Measurements from ENCODE around the gene PLEKHA5.

DNA sequence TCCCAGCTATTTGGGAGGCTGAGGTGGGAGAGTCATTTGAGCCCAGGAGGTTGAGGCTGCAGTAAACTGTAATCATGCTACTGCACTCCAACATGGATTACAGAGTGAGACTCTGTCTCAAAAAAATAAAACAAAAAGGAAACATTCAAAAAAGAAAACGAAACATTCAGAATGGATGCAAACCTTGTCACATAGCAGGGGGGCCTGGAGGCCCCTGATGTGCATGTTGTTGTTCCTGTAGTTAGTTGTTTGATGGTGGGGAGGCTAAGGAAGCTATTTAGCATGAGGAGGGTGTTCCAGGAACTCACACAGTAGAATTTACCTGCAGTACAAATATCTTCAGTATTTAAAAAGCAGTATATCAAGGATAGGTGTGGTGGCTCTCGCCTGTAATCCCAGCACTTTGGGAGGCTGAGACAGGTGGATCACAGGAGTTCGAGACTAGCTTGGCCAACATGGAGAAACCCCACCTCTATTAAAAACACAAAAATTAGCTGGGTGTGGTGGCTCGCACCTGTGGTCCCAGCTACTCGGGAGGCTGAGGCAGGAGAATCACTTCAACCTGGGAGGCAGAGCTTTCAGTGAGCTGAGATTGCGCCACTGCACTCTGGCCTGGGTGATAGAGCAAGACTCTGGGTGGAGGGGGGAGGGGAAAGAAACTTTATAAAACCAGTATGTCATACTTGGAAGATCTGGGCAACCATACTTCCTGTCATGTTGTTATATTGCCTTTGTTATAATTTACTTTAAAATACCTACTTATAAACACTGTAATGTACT, 292.2 kb downstream of the PLEKHA5 start:
- TF ChIP-seq POU6F1 (CRISPR knock-in tag; IDR thresholded peaks at IDR 0.05; ENCODE audit: borderline replicate concordance, low read depth) (no peak), ZNF8 (CRISPR knock-in tag; IDR thresholded peaks at IDR 0.05) (no peak), OSR1 (CRISPR knock-in tag; IDR thresholded peaks at IDR 0.05) (no peak), ZNF565 (CRISPR knock-in tag; conservative IDR thresholded peaks at IDR 0.05; ENCODE audit: low read depth) (no peak), ZFP3 (CRISPR knock-in tag; IDR thresholded peaks at IDR 0.05) (no peak), ESRRG (CRISPR knock-in tag; IDR thresholded peaks at IDR 0.05) (no peak), ARNTL (CRISPR knock-in tag; IDR thresholded peaks at IDR 0.05; ENCODE audit: borderline replicate concordance, low read depth) (no peak), PATZ1 (CRISPR knock-in tag; IDR thresholded peaks at IDR 0.05; ENCODE audit: borderline replicate concordance) (no peak), TSHZ2 (CRISPR knock-in tag; IDR thresholded peaks at IDR 0.05) (no peak), RARB (CRISPR knock-in tag; IDR thresholded peaks at IDR 0.05) (no peak), ZFP30 (CRISPR knock-in tag; IDR thresholded peaks at IDR 0.05) (no peak)

All from SK-N-SH treated with all-trans-retinoic acid at 6 μM for 48 hours (cell line).